Myocyte (in vitro differentiated cells): ENCODE results near the gene TMLHE. TPM values are rescaled to one million over a fixed set of nuclear protein-coding genes. Genes with fewer than 3 reads are reported as not detected.
"Not testable (repeated sequence)": the region's sequence is repeated elsewhere in the genome, so short reads cannot be mapped to it uniquely, and the experiment has no call there.

Experiments
- DNase-seq: peaks from one replicate; pipeline ENCODE4 v3.0.0-alpha.2; 2012; ENCODE audit warnings: low read depth
- polyA plus RNA-seq: library from polyadenylated mRNA; unstranded; fragments of >200 nt; gene quantifications from one replicate; pipeline ENCODE4 v1.2.1, GENCODE V29; 2012; ENCODE audit warnings: missing spikeins
- total RNA-seq: library from RNA; depleted of rRNA; stranded (reverse); fragments of >200 nt; gene quantifications from 2 replicates; pipeline ENCODE4 v1.2.3, GENCODE V29; 2014

Gene TMLHE, protein sequence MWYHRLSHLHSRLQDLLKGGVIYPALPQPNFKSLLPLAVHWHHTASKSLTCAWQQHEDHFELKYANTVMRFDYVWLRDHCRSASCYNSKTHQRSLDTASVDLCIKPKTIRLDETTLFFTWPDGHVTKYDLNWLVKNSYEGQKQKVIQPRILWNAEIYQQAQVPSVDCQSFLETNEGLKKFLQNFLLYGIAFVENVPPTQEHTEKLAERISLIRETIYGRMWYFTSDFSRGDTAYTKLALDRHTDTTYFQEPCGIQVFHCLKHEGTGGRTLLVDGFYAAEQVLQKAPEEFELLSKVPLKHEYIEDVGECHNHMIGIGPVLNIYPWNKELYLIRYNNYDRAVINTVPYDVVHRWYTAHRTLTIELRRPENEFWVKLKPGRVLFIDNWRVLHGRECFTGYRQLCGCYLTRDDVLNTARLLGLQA
- 17.4 and 19.3 TPM in 2 replicates for total RNA-seq
- polyA plus RNA-seq: 13.0 TPM

DNA sequence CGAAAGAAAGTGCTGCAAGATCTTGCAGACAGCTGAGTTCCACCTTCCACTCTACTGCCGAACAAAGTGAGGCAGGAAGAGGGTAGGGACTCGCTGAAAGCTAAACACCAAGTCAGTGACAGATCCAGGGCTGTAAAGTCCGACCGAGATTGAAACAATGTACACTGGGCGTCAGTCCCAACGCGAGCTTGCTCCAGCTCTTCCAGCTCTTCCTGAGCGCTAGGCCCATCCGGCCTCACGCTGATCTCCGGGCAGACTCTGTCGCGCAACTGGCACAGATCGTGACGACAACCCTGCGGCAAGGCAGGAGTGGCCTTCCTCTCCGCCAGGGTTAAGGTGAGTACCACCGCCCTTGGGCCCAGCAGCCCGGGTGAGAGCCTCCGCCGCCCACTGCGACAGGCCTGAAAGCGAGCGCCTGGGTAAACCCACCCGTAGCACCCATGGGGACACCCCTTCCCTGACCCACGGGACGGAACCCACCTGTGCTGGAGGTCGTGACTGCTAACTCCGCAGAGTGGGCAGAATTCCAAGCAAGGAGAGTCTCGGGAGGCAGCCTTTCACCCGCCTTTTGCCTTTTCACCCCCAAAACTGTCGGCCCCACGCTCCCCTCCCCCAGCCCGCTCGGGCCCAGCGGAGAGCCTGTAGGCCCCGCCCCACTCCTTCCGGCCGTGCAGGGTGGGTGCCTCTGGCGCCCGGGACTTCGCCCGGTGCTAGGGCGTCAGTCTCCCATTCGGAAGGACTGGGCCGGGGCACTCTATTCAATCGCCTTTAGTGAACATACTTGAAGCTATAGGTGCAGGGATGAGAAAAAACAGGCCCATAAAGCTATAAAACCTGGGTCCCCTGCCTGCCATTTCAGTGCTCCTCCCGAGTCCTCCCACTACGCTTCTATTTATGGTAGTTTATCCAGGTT, at the start of gene TMLHE, which contains the start of gene SPRY3:
Gene TMLHE (minus strand): TSS at position 641 of the 913 bp plus-strand sequence. CDS start 67,676 bp downstream, outside the sequence.
Gene SPRY3 (plus strand): TSS at position 275 of the 913 bp plus-strand sequence.
- DNase-seq: peak; percentile 55

DNA sequence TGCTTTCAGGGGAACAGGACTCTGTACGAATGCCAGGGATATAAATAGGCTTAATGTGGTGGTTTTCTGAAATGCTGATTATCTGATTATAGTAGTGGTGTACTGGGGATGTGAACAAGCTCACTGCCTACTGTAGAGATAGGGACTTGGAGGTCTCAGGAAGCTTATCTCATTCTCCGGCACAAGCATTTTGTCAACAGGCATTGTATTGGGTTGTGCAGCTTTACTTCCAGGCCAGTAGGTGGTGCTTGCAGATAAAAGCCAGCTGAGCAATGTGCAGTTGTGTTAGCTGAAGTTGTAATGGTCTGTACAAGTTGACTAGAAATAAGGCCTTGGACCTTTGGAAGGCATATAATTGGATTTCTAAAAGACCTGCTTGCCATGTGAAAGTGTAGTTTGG, 49.5 kb upstream of the TMLHE start:
- no peak for DNase-seq

GRCh38 chrX:155645180-155645579, 32.4 kb upstream of the TMLHE start:
- no peak for DNase-seq

GRCh38 chrX:155643240-155643639, 30.5 kb upstream of the TMLHE start:
- DNase-seq: no peak

- DNase-seq: not testable (repeated sequence)
Observed at GRCh38 chrX:155641371-155641770, 28.6 kb upstream of the TMLHE start.

GRCh38 chrX:155637714-155638113, 25.0 kb upstream of the TMLHE start:
- DNase-seq: no peak

DNA sequence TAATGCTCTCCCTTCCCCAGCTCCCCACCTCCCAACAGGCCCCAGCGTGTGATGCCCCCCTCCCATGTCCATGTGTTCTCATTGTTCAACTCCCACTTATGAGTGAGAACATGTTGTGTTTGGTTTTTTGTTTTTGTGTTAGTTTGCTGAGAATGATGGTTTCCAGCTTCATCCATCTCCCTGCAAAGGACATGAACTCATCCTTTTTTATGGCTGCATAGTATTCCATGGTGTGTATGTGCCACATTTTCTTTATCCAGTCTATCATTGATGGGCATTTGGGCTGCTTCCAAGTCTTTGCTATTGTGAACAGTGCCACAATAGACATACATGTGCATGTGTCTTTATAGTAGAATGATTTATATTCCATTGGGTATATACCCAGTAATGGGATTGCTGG, 22.3 kb upstream of the TMLHE start:
- DNase-seq: not testable (repeated sequence)

GRCh38 chrX:155632431-155633100, 19.8 kb upstream of the TMLHE start:
- peak; percentile 2 for DNase-seq

GRCh38 chrX:155620110-155620509, 7.4 kb upstream of the TMLHE start:
- not testable (repeated sequence) for DNase-seq

DNA sequence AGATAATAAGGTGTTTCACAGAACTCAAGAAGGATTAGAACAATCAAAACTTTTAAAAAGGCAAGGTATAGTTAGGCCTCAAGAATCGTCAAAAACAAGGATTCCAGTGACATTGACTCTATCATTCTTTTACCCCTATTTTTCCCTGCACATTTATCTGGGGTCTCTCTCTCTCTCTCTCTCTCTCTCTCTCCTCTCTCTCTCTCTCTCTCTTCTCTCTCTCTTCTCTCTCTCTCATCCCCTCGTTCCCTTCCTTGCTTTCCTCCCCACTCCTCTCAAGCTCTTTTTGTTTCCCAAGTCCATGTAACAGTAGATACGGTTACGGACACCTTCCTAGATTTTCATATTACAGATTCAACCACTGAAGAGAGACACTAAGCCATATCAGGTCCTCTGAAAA, 3.2 kb upstream of the TMLHE start:
- no peak for DNase-seq

DNA sequence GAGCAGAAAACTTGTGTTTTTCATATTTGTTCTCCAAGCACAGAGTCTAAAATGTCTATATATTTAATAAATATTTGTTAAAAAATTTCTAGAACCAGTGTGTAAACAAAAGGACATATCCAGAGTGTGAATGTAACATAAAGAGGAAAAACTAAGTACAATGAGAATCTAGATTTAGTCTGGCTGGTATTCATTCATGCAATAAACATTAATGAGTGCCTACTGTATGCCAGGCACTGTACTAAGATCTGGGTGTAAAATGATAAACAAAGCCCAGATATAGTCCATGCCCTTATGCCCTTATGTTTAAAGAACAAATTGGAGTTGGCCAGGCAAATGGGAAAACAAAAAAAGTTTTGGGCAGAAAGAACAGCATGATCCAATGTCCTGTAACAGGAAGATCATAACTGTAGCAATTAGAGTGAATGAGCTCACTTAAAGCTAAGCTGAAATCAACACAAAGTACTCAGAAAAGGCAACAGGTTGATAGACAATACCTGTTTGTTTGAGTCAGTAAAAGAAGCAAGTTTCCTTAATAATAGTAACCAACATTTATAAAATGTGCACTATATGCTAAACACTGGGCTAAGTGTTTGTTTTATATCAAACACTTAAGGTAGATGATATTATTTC, 1.3 kb upstream of the TMLHE start:
- no peak for DNase-seq

- no peak for DNase-seq
Observed at GRCh38 chrX:155611302-155611701, 1.4 kb downstream of the TMLHE start.

- no peak for DNase-seq
Observed at GRCh38 chrX:155592981-155593380, 19.8 kb downstream of the TMLHE start.

- DNase-seq: no peak
Observed at GRCh38 chrX:155592331-155592730, 20.4 kb downstream of the TMLHE start.

- no peak for DNase-seq
Observed at GRCh38 chrX:155577682-155578081, 35.1 kb downstream of the TMLHE start.

DNA sequence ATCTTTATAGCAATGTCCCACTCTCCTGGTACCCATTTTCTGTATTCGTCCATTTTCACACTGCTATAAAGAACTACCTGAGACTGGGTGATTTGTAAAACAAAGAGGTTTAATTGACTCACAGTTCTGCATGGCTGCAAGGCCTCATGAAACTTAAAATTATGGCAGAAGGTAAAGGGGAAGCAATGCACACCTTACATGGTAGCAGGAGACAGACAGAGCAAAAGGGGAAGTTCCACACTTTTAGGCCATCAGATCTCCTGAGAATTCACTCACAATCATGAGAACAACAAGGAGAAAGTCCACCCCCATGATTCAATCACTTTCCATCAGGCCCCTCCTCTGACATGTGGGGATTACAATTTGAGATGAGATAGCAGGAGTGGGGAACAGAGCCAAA, 49.7 kb downstream of the TMLHE start:
- no peak for DNase-seq

GRCh38 chrX:155544881-155545280, 67.9 kb downstream of the TMLHE start:
- DNase-seq: no peak

DNA sequence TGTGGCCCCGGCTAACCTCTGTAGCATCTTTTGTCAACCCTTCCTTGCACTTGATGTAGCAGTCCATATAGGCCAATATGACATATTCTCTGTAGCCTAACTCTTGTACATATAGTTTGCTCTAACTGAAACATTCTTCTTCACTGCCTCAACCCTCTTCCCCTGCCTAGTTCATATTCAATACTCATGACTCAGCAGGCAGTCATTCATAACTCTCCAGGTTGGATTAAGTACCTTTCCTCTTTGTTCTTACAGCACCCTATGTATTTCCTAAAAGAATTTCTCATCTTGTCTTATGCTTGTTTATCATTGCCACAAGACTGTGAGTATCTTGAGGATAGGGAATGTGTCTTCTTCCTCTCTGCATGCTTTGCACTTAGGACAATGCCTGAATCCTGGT, 76.9 kb downstream of the TMLHE start:
- DNase-seq: no peak

- DNase-seq: no peak
Observed at GRCh38 chrX:155534800-155535199, 78.0 kb downstream of the TMLHE start.

DNA sequence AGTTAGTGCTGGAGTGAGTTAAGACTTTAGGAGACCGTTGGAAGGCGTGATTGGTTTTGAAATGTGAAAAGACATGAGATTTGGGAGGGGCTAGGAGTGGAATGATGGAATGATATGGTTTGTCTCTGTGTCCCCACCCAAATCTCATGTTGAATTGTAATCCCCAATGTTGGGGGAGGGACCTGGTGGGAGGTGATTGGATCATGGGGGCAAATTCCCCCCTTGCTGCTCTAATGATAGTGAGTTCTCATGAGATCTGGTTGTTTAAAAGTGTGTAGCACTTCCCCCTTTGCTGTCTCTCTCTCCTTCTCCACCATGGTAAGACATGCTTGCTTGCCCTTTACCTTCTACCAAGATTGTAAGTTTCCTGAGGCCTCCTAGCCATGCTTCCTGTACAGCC, 85.7 kb downstream of the TMLHE start:
- DNase-seq: not testable (repeated sequence)

- DNase-seq: no peak
Observed at GRCh38 chrX:155514225-155514624, 98.5 kb downstream of the TMLHE start.
